IMR-90 (cell line): Measurements from ENCODE around the gene AUTS2. TPM values are rescaled to one million over a fixed set of nuclear protein-coding genes. Genes with fewer than 3 reads are reported as not detected.

ENCODE experiments used
- ATAC-seq: fragments of 200-7000 bp; cut with Tn5 transposase; 2 replicates; pipeline ENCODE4 v1.9.1; 2020; ENCODE audit warnings: low read depth, mild to moderate bottlenecking, moderate library complexity
- BruUV-seq: library from RNA; stranded (reverse); fragments of 400-500 nt; replicated peaks from 2 replicates; lab custom pipeline; 2021; lab: Mats Ljungman, UMichigan
- CTCF ChIA-PET: fragments of 300-600 bp; formaldehyde crosslinking; extraction: SDS; loops from one replicate; lab custom pipeline; 2021; ENCODE audit warnings: antibody characterized with exemption; lab: Yijun Ruan, JAX
- POLR2A ChIA-PET: fragments of 300-600 bp; sonication (Branson Sonifier 250); formaldehyde crosslinking; loops from one replicate; lab custom pipeline; 2022; ENCODE audit warnings: antibody characterized with exemption; ENCODE audit not compliant: unreplicated experiment; lab: Charles Lee
- DNase-seq: peaks from one replicate; pipeline ENCODE4 v3.0.0; 2013
- H2AFZ ChIP-seq: replicated peaks from 2 replicates; pipeline ENCODE3; 2013; ENCODE audit warnings: low read length, mild to moderate bottlenecking; ENCODE audit not compliant: poor library complexity
- H2AK5ac ChIP-seq: 2 replicates; pipeline ENCODE4 v1.6.1; 2013; ENCODE audit warnings: low read depth, low read length, inconsistent platforms
- H2AK9ac ChIP-seq: replicated peaks from 2 replicates; pipeline ENCODE3; 2013; ENCODE audit warnings: mild to moderate bottlenecking, low read depth, low read length, moderate library complexity; ENCODE audit not compliant: poor library complexity
- H2BK120ac ChIP-seq: 2 replicates; pipeline ENCODE4 v1.6.1; 2013; ENCODE audit warnings: low read depth, low read length, inconsistent platforms
- H2BK15ac ChIP-seq: 3 replicates; pipeline ENCODE4 v1.6.1; 2013; ENCODE audit warnings: low read depth, low read length, inconsistent platforms
- H2BK20ac ChIP-seq: 2 replicates; pipeline ENCODE4 v1.6.1; 2013; ENCODE audit warnings: low read depth, mild to moderate bottlenecking, inconsistent platforms, low read length, moderate library complexity
- H2BK5ac ChIP-seq: 2 replicates; pipeline ENCODE4 v1.6.1; 2013; ENCODE audit warnings: mild to moderate bottlenecking, low read depth, low read length, inconsistent platforms; ENCODE audit not compliant: poor library complexity, severe bottlenecking
- H3K14ac ChIP-seq: replicated peaks from 2 replicates; pipeline ENCODE4 v1.6.1; 2013; ENCODE audit warnings: low read depth, low read length, inconsistent platforms
- H3K18ac ChIP-seq: 2 replicates; pipeline ENCODE4 v1.6.1; 2013; ENCODE audit warnings: low read depth, low read length, control low read depth
- H3K23ac ChIP-seq: 2 replicates; pipeline ENCODE4 v1.6.1; 2013; ENCODE audit warnings: low read depth, low read length, inconsistent platforms
- H3K27ac ChIP-seq: 2 replicates; pipeline ENCODE4 v1.5.1; 2013; ENCODE audit warnings: mild to moderate bottlenecking, control low read depth, low read length; ENCODE audit not compliant: insufficient read depth
- H3K27me3 ChIP-seq: 2 replicates; pipeline ENCODE4 v1.6.1; 2013; ENCODE audit warnings: low read length; ENCODE audit not compliant: control insufficient read depth, insufficient read depth
- H3K36me3 ChIP-seq: 2 replicates; pipeline ENCODE4 v1.6.1; 2013; ENCODE audit warnings: low read length, mixed read lengths; ENCODE audit not compliant: control insufficient read depth, insufficient read depth
- H3K4ac ChIP-seq: 2 replicates; pipeline ENCODE4 v1.6.1; 2013; ENCODE audit warnings: low read depth, low read length, inconsistent platforms
- H3K4me1 ChIP-seq: 2 replicates; pipeline ENCODE4 v1.6.1; 2013; ENCODE audit warnings: low read length, mixed read lengths; ENCODE audit not compliant: control insufficient read depth, insufficient read depth
- H3K4me2 ChIP-seq: 2 replicates; pipeline ENCODE4 v1.6.1; 2013; ENCODE audit warnings: low read depth, mild to moderate bottlenecking, control low read depth, low read length, moderate library complexity
- H3K4me3 ChIP-seq: 2 replicates; pipeline ENCODE4 v1.5.1; 2013; ENCODE audit warnings: low read depth, mild to moderate bottlenecking, control low read depth, low read length, moderate library complexity; ENCODE audit not compliant: insufficient read depth
- H3K56ac ChIP-seq: 2 replicates; pipeline ENCODE4 v1.6.1; 2013; ENCODE audit warnings: low read length, inconsistent platforms; ENCODE audit not compliant: insufficient read depth; ENCODE audit errors: extremely low read depth
- H3K79me1 ChIP-seq, 2 experiments: 2 replicates each; pipeline ENCODE4 v1.6.1; 2013; ENCODE audit warnings: low read length in 2 of 2, inconsistent platforms in 1 of 2, low read depth in 1 of 2
- H3K9ac ChIP-seq: 2 replicates; pipeline ENCODE4 v1.6.1; 2013; ENCODE audit warnings: low read depth, low read length, control low read depth
- H3K9me1 ChIP-seq: 2 replicates; pipeline ENCODE4 v1.6.1; 2013; ENCODE audit warnings: low read length, inconsistent platforms; ENCODE audit not compliant: insufficient read depth
- H3K9me3 ChIP-seq: 2 replicates; pipeline ENCODE4 v1.6.1; 2013; ENCODE audit warnings: low read length; ENCODE audit not compliant: control insufficient read depth, insufficient read depth
- H4K20me1 ChIP-seq: 2 replicates; pipeline ENCODE4 v1.6.1; 2013; ENCODE audit warnings: low read length, inconsistent platforms; ENCODE audit not compliant: insufficient read depth
- H4K5ac ChIP-seq: 2 replicates; pipeline ENCODE4 v1.6.1; 2013; ENCODE audit warnings: mild to moderate bottlenecking, low read depth, low read length, control low read depth
- H4K8ac ChIP-seq, 2 experiments: 2 replicates each; pipeline ENCODE4 v1.6.1; 2013; ENCODE audit warnings: low read depth in 2 of 2, low read length in 2 of 2, control low read depth in 1 of 2, inconsistent platforms in 1 of 2
- H4K91ac ChIP-seq: 2 replicates; pipeline ENCODE4 v1.6.1; 2013; ENCODE audit warnings: low read depth, low read length, inconsistent platforms; ENCODE audit not compliant: insufficient read depth
- BHLHE40 ChIP-seq: fragments of 150-350 bp; IDR thresholded peaks from 2 replicates; pipeline ENCODE4 v1.6.1; 2016; ENCODE audit warnings: mild to moderate bottlenecking, low read depth, low read length
- CEBPB ChIP-seq: IDR thresholded peaks from 2 replicates; pipeline ENCODE4 v1.6.1; 2012; ENCODE audit warnings: low read depth, low read length, improper control_type of control experiment
- CHD1 ChIP-seq: IDR thresholded peaks from 2 replicates; pipeline ENCODE4 v1.6.1; 2012; ENCODE audit warnings: low read depth, low read length, improper control_type of control experiment
- CTCF ChIP-seq: conservative IDR thresholded peaks from 2 replicates; pipeline ENCODE4 v1.5.1; 2012; ENCODE audit warnings: mild to moderate bottlenecking, low read depth, low read length, improper control_type of control experiment
- ELK1 ChIP-seq: fragments of 150-350 bp; IDR thresholded peaks from 2 replicates; pipeline ENCODE4 v1.6.1; 2016; ENCODE audit warnings: low read depth, mild to moderate bottlenecking, low read length, moderate library complexity, borderline replicate concordance
- FOS ChIP-seq: fragments of 150-350 bp; IDR thresholded peaks from 2 replicates; pipeline ENCODE4 v1.6.1; 2016; ENCODE audit warnings: low read depth, low read length
- MAFK ChIP-seq: IDR thresholded peaks from 2 replicates; pipeline ENCODE4 v1.6.1; 2012; ENCODE audit warnings: low read depth, low read length, improper control_type of control experiment
- MAZ ChIP-seq: IDR thresholded peaks from 2 replicates; pipeline ENCODE4 v1.6.1; 2012; ENCODE audit warnings: low read depth, mild to moderate bottlenecking, low read length, improper control_type of control experiment, moderate library complexity, borderline replicate concordance
- MXI1 ChIP-seq: IDR thresholded peaks from 2 replicates; pipeline ENCODE4 v1.6.1; 2012; ENCODE audit warnings: low read depth, mild to moderate bottlenecking, low read length, moderate library complexity, borderline replicate concordance
- NFE2L2 ChIP-seq: fragments of 150-350 bp; IDR thresholded peaks from 2 replicates; pipeline ENCODE4 v1.6.1; 2016; ENCODE audit warnings: low read depth, mild to moderate bottlenecking, low read length
- POLR2A ChIP-seq: IDR thresholded peaks from 2 replicates; pipeline ENCODE4 v1.6.1; 2012; ENCODE audit warnings: mild to moderate bottlenecking, low read depth, low read length
- RAD21 ChIP-seq: IDR thresholded peaks from 2 replicates; pipeline ENCODE4 v1.6.1; 2012; ENCODE audit warnings: low read length, improper control_type of control experiment
- RCOR1 ChIP-seq: IDR thresholded peaks from 2 replicates; pipeline ENCODE4 v1.6.1; 2012; ENCODE audit warnings: mild to moderate bottlenecking, low read length, improper control_type of control experiment; ENCODE audit not compliant: insufficient replicate concordance
- RFX5 ChIP-seq: IDR thresholded peaks from 2 replicates; pipeline ENCODE4 v1.8.0; 2012; ENCODE audit warnings: low read depth, mild to moderate bottlenecking, low read length, moderate library complexity
- SMC3 ChIP-seq: fragments of 150-350 bp; IDR thresholded peaks from 2 replicates; pipeline ENCODE4 v1.6.1; 2016; ENCODE audit warnings: low read depth, mild to moderate bottlenecking, antibody characterized with exemption, low read length, moderate library complexity
- USF2 ChIP-seq: fragments of 150-350 bp; IDR thresholded peaks from 2 replicates; pipeline ENCODE4 v1.6.1; 2017; ENCODE audit warnings: mild to moderate bottlenecking, antibody characterized with exemption, low read length, low read depth
- WGBS, 2 experiments: methylation state at CpG; one replicate each; pipeline versions ENCODE4 v1.1.5 to v1.1.7; 2013; ENCODE audit warnings: missing lambda C conversion rate in 2 of 2; ENCODE audit not compliant: insufficient read length in 1 of 2; ENCODE audit errors: extremely low coverage in 2 of 2; 5-methylcytosine and 5-hydroxymethylcytosine counted together
- dilution Hi-C: fragments of 300-500 bp; cut with HindIII; formaldehyde crosslinking; loops from one replicate; pipeline ENCODE4 v1.14.3; 2018; ENCODE audit warnings: low sequenced_read_pairs; ENCODE audit not compliant: unreplicated experiment
- in situ Hi-C: fragments of 300-500 bp; cut with MboI; formaldehyde crosslinking; loops from 3 replicates; pipeline ENCODE4 v1.14.3; 2019; ENCODE audit warnings: low sequenced_read_pairs, inconsistent platforms, mixed read lengths
- intact Hi-C: fragments of 100-400 bp; cut with micrococcal nuclease; formaldehyde crosslinking; loops from 2 replicates; pipeline ENCODE4 v1.10.0; 2022
- polyA plus RNA-seq, 3 experiments: library from polyadenylated mRNA; depleted of rRNA; stranded (reverse); fragments of >200 nt; gene quantifications; 2 replicates each; pipeline ENCODE4 v1.2.3, GENCODE V29; 2012; ENCODE audit warnings: low replicate concordance in 1 of 3
- total RNA-seq: library from RNA; depleted of rRNA; stranded (reverse); fragments of >200 nt; gene quantifications from 2 replicates; pipeline ENCODE4 v1.2.3, GENCODE V29; 2012

The AUTS2 gene
- total and polyA plus RNA-seq, 2 of the 4 experiments (the other 2 are of a cell fraction): 0.90 to 3.0 TPM

GRCh38 chr7:70344726-70345125 lies 746.5 kb downstream of the AUTS2 start:
- no peak overlapping the region for H2AK5ac ChIP-seq
- in situ Hi-C loops: no loop called here
- no peaks in the 10 kb centered on the region for H4K20me1 ChIP-seq
- no peaks in the 10 kb centered on the region for H3K27me3 ChIP-seq
- no peak overlapping the region for H3K18ac ChIP-seq
- no peak overlapping the region for H4K91ac ChIP-seq
- H2AFZ ChIP-seq: no peak overlapping the region
- no peak overlapping the region for H3K4ac ChIP-seq
- POLR2A ChIA-PET: no interaction called here
- H2BK5ac ChIP-seq: no peak overlapping the region
- H3K79me1 ChIP-seq: no peaks in the 10 kb centered on the region
- no peak overlapping the region for H3K4me2 ChIP-seq
- no peak for ATAC-seq
- no peak overlapping the region for H3K14ac ChIP-seq
- H3K9ac ChIP-seq: no peak overlapping the region
- intact Hi-C loops: no loop called here
- dilution Hi-C loops: no loop called here
- no peak overlapping the region for H2BK15ac ChIP-seq
- CTCF ChIA-PET: no interaction called here
- no peaks in the 10 kb centered on the region for H3K9me1 ChIP-seq
- no peaks in the 10 kb centered on the region for H3K4me1 ChIP-seq
- H2AK9ac ChIP-seq: no peak overlapping the region
- H3K4me3 ChIP-seq: no peak overlapping the region
- no peak overlapping the region for H3K27ac ChIP-seq
- H4K8ac ChIP-seq: no peak overlapping the region
- H3K36me3 ChIP-seq: no peaks in the 10 kb centered on the region
- TF ChIP-seq CEBPB (no peak), POLR2A (no peak), SMC3 (no peak), ELK1 (no peak), MAZ (no peak), USF2 (no peak), RFX5 (no peak), FOS (no peak), RAD21 (no peak), MXI1 (no peak), RCOR1 (no peak), NFE2L2 (no peak), MAFK (no peak), CTCF (no peak), CHD1 (no peak), BHLHE40 (no peak)
- no peak overlapping the region for H2BK20ac ChIP-seq
- WGBS, 2 experiments: no CpG with 5 or more reads among the region's 2 CpGs
- no peak overlapping the region for H3K23ac ChIP-seq
- no peak overlapping the region for H3K56ac ChIP-seq
- no peaks in the 10 kb centered on the region for H3K9me3 ChIP-seq
- no peak for DNase-seq
- no peak overlapping the region for H4K5ac ChIP-seq
- no peak overlapping the region for H2BK120ac ChIP-seq
- BruUV-seq: no TSS peak
